ENCODE results near the gene GPR82. TPM values are rescaled to one million over a fixed set of nuclear protein-coding genes. Genes with fewer than 3 reads are reported as not detected.

The GPR82 gene
- total and polyA plus RNA-seq, 2 of the 8 experiments (the other 6 are each of a cell fraction or from before 2014, with no cell fraction given) = not detected

DNA sequence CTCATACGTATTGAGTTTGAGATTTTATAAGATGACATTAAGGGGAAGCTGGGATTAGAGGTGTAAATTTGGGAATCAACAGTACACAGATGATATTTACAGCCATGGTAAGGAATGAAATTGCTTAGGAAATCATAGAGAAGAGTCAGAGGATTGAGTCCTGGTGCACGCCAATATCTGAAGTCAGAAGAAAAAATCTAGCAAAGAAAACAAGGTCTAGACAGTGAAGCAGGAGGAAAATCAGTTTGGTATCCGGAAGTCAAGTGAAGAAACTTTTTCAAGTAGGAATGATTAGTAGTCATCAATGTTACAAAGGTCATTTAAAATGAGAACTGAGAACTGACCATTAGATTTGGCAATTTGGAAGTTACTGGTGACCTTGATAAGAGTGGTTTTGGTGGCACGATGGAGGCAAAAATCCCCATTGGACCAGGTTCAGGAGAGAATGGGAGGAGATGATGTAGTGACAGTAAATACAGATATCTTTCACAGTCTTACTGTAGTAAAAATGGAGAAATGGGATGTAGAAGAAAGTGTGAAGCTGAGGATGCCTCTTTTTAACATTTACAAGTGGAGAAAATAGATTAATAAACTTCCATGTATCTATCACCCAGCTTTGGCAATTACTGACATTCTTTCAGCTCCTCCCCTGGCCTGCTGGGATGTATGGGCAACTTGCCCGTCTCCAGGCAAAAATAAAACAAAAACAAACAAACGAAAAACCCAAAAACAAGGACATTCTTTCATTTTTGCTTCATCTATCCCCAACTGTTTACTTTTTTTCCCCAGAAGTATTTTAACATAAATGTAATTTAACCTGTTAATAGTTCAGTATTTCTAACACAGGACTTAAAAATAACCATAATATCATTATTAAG, 46.6 kb upstream of the GPR82 start (continued):
- TF ChIP-seq, protein P1, sequence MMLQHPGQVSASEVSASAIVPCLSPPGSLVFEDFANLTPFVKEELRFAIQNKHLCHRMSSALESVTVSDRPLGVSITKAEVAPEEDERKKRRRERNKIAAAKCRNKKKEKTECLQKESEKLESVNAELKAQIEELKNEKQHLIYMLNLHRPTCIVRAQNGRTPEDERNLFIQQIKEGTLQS (IDR thresholded peaks at IDR 0.05; ENCODE audit: insufficient read depth, low read depth, low read length) = no peak
- TF ChIP-seq PHF8 (conservative IDR thresholded peaks at IDR 0.05; ENCODE audit: low read depth, low read length) = no peak
- TF ChIP-seq CEBPB (IDR thresholded peaks at IDR 0.05; ENCODE audit: low read depth, low read length) = no peak
- no peak for TF ChIP-seq KDM1A (IDR thresholded peaks at IDR 0.05; ENCODE audit: borderline replicate concordance, low read length)
- no peak for TF ChIP-seq MAFK (IDR thresholded peaks at IDR 0.05; ENCODE audit: low read depth, low read length)
- no peak for TF ChIP-seq FOSL1 (IDR thresholded peaks at IDR 0.05; ENCODE audit: insufficient read depth, low read depth, low read length)
- TF ChIP-seq, protein P2, sequence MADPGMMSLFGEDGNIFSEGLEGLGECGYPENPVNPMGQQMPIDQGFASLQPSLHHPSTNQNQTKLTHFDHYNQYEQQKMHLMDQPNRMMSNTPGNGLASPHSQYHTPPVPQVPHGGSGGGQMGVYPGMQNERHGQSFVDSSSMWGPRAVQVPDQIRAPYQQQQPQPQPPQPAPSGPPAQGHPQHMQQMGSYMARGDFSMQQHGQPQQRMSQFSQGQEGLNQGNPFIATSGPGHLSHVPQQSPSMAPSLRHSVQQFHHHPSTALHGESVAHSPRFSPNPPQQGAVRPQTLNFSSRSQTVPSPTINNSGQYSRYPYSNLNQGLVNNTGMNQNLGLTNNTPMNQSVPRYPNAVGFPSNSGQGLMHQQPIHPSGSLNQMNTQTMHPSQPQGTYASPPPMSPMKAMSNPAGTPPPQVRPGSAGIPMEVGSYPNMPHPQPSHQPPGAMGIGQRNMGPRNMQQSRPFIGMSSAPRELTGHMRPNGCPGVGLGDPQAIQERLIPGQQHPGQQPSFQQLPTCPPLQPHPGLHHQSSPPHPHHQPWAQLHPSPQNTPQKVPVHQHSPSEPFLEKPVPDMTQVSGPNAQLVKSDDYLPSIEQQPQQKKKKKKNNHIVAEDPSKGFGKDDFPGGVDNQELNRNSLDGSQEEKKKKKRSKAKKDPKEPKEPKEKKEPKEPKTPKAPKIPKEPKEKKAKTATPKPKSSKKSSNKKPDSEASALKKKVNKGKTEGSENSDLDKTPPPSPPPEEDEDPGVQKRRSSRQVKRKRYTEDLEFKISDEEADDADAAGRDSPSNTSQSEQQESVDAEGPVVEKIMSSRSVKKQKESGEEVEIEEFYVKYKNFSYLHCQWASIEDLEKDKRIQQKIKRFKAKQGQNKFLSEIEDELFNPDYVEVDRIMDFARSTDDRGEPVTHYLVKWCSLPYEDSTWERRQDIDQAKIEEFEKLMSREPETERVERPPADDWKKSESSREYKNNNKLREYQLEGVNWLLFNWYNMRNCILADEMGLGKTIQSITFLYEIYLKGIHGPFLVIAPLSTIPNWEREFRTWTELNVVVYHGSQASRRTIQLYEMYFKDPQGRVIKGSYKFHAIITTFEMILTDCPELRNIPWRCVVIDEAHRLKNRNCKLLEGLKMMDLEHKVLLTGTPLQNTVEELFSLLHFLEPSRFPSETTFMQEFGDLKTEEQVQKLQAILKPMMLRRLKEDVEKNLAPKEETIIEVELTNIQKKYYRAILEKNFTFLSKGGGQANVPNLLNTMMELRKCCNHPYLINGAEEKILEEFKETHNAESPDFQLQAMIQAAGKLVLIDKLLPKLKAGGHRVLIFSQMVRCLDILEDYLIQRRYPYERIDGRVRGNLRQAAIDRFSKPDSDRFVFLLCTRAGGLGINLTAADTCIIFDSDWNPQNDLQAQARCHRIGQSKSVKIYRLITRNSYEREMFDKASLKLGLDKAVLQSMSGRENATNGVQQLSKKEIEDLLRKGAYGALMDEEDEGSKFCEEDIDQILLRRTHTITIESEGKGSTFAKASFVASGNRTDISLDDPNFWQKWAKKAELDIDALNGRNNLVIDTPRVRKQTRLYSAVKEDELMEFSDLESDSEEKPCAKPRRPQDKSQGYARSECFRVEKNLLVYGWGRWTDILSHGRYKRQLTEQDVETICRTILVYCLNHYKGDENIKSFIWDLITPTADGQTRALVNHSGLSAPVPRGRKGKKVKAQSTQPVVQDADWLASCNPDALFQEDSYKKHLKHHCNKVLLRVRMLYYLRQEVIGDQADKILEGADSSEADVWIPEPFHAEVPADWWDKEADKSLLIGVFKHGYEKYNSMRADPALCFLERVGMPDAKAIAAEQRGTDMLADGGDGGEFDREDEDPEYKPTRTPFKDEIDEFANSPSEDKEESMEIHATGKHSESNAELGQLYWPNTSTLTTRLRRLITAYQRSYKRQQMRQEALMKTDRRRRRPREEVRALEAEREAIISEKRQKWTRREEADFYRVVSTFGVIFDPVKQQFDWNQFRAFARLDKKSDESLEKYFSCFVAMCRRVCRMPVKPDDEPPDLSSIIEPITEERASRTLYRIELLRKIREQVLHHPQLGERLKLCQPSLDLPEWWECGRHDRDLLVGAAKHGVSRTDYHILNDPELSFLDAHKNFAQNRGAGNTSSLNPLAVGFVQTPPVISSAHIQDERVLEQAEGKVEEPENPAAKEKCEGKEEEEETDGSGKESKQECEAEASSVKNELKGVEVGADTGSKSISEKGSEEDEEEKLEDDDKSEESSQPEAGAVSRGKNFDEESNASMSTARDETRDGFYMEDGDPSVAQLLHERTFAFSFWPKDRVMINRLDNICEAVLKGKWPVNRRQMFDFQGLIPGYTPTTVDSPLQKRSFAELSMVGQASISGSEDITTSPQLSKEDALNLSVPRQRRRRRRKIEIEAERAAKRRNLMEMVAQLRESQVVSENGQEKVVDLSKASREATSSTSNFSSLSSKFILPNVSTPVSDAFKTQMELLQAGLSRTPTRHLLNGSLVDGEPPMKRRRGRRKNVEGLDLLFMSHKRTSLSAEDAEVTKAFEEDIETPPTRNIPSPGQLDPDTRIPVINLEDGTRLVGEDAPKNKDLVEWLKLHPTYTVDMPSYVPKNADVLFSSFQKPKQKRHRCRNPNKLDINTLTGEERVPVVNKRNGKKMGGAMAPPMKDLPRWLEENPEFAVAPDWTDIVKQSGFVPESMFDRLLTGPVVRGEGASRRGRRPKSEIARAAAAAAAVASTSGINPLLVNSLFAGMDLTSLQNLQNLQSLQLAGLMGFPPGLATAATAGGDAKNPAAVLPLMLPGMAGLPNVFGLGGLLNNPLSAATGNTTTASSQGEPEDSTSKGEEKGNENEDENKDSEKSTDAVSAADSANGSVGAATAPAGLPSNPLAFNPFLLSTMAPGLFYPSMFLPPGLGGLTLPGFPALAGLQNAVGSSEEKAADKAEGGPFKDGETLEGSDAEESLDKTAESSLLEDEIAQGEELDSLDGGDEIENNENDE (IDR thresholded peaks at IDR 0.05; ENCODE audit: insufficient replicate concordance, low read length) = no peak
- TF ChIP-seq SP2 (IDR thresholded peaks at IDR 0.05; ENCODE audit: low read length) = no peak

Data from H1 (cell line).